NCI-H1417 (cell line): ENCODE results near the gene NAGLU.
"Not testable (repeated sequence)": the region's sequence is repeated elsewhere in the genome, so short reads cannot be mapped to it uniquely, and the experiment has no call there.

Experiments
- DNase-seq, 3 experiments: peaks; one replicate each; lab custom pipeline; 2025; lab: John Stamatoyannopoulos, UW

Gene NAGLU

GRCh38 chr17:42544874-42545283, 8.8 kb downstream of the NAGLU start:
- DNase-seq: no peak

- not testable (repeated sequence) for DNase-seq
Measured at GRCh38 chr17:42545755-42546505, 9.9 kb downstream of the NAGLU start.

- DNase-seq: no peak
Measured at GRCh38 chr17:42547001-42547461, 11.0 kb downstream of the NAGLU start.

GRCh38 chr17:42547698-42548069, 11.6 kb downstream of the NAGLU start:
- DNase-seq: no peak

GRCh38 chr17:42548070-42548837, 12.2 kb downstream of the NAGLU start:
- DNase-seq: peak in 1 of 3 experiments; percentile 80

GRCh38 chr17:42548993-42549755, 13.1 kb downstream of the NAGLU start:
- no peak for DNase-seq

- DNase-seq: not testable (repeated sequence)
Measured at GRCh38 chr17:42552736-42553135, 16.7 kb downstream of the NAGLU start, which contains the start of gene HSD17B1. Gene HSD17B1, plus strand, starts transcription at chr17:42552923. Its CDS starts 11 bp downstream, at chr17:42552934.

- peak in 1 of 3 experiments; percentile 4 for DNase-seq
Measured at GRCh38 chr17:42553161-42553818, 17.2 kb downstream of the NAGLU start.

- no peak for DNase-seq
Measured at GRCh38 chr17:42553866-42554249, 17.8 kb downstream of the NAGLU start.

- peak; percentile 58 to 88 (median 86) for DNase-seq
Measured at GRCh38 chr17:42554250-42555121, 18.4 kb downstream of the NAGLU start.

GRCh38 chr17:42555122-42555622, 19.1 kb downstream of the NAGLU start:
- DNase-seq: no peak

- not testable (repeated sequence) for DNase-seq
Measured at GRCh38 chr17:42555961-42556617, 20.0 kb downstream of the NAGLU start.

- no peak for DNase-seq
Measured at GRCh38 chr17:42559075-42559474, 23.0 kb downstream of the NAGLU start.

GRCh38 chr17:42560246-42560645, 24.2 kb downstream of the NAGLU start:
- DNase-seq: no peak

GRCh38 chr17:42561897-42562387, 25.9 kb downstream of the NAGLU start, which contains the start of gene COASY:
Gene COASY, plus strand, starts transcription at chr17:42562148. Its CDS starts 475 bp downstream, at chr17:42562623.
- DNase-seq: peak; percentile 94 to 98 (median 98)

GRCh38 chr17:42562388-42563142, 26.5 kb downstream of the NAGLU start:
- no peak for DNase-seq

GRCh38 chr17:42563143-42563509, 27.1 kb downstream of the NAGLU start:
- no peak for DNase-seq

GRCh38 chr17:42563543-42563942, 27.5 kb downstream of the NAGLU start:
- DNase-seq: no peak

GRCh38 chr17:42563950-42564349, 27.9 kb downstream of the NAGLU start:
- DNase-seq: no peak
